ENCODE measurements around the gene ABHD12.

DNA sequence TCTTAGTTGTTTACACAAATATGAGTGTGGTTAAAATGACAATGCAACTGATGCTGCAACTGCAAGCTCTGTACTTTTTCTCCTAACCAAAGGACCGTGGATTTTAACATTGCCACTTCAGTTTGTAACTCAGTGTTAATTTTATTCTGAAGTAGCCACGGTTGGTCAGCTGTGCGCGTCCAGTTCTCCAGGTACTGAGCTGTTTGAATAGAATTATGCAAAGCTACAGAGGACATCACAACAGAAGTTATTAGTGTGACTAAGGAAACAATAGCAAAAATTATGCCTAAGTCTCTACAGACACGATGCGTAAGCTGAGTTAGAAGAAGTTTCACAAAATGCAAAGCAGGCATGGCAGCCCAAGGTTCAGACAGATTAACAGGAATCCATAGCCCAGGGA, 4.4 kb upstream of the ABHD12 start:
- TF ChIP-seq, protein P1, sequence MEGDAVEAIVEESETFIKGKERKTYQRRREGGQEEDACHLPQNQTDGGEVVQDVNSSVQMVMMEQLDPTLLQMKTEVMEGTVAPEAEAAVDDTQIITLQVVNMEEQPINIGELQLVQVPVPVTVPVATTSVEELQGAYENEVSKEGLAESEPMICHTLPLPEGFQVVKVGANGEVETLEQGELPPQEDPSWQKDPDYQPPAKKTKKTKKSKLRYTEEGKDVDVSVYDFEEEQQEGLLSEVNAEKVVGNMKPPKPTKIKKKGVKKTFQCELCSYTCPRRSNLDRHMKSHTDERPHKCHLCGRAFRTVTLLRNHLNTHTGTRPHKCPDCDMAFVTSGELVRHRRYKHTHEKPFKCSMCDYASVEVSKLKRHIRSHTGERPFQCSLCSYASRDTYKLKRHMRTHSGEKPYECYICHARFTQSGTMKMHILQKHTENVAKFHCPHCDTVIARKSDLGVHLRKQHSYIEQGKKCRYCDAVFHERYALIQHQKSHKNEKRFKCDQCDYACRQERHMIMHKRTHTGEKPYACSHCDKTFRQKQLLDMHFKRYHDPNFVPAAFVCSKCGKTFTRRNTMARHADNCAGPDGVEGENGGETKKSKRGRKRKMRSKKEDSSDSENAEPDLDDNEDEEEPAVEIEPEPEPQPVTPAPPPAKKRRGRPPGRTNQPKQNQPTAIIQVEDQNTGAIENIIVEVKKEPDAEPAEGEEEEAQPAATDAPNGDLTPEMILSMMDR (conservative IDR thresholded peaks at IDR 0.05; ENCODE audit: low read depth, low read length): no peak
- TF ChIP-seq EZH2 (IDR thresholded peaks at IDR 0.05; ENCODE audit: borderline replicate concordance, low read depth, low read length, poor library complexity, severe bottlenecking): no peak

Measured in A673 (cell line).